ENCODE data around the gene MRPS7.

The MRPS7 gene

DNA sequence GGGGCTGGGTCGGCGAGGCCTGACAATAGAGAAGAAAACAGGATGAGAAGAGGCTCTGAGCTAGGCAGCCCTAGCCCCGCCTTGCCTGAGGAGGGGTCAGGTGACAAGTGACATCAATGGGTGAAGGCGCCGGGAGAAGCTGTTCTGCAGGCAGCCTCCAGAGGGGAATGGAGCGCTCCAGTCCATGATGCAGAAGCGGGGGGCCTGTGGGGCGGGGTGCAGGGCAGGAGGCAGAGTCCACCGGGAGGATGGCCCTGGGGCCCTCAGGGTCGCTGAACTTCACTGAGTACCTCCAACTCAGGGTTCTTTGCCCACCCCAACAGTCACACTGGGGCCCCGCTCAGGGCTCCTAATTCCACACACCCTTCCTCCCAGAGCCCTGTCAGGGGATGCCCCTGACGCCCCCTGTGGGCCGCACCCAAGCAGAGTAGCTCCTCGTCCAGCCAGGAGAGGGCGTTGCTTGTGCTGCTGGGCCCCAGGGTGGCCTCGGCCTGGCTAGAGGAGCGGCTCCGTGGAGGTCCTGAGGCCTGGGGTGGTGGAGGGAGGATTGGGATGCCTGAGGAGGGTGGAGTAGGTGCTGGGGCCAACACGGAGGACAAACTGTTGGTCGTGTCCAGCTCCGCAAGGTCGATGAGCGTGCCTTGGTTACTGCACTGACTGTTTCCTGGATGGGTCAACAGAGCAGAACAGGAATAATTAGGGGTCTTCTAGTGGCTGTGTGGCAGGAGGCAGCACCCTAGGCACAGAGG is 21.1 kb upstream of the MRPS7 start:
- Histone ChIP-seq H3K4me3 (no peak overlapping the region), H3K36me3 (peaks cover 86 to 100% (median 96%) of the 10 kb centered on the region in 3 donors), H3K27ac (no peak overlapping the region), H3K4me1 (no peaks in the 10 kb centered on the region), H3K27me3 (no peaks in the 10 kb centered on the region), H3K9me3 (no peaks in the 10 kb centered on the region)
- TF ChIP-seq CTCF (IDR thresholded peaks at IDR 0.05), result no peak
- intact Hi-C loops (cut with DNase I; ENCODE audit: low total_unique reads), result no loop called here
- DNase-seq, result no peak

DNA sequence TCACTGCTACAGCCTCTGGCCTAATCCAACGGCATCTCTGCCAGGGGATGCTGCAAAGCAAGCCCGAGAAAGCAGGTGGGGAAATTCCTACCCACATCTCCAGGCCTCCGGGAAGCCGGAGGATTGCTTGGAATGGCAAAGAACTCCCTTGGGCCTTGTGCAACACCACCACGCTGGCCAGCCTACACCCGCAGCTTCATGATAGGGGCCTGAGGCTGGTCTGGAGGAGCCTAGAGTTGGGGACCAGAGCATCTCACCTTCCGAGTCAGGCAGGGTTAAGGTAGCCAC is 20.6 kb upstream of the MRPS7 start:
- Histone ChIP-seq H3K9me3 (no peaks in the 10 kb centered on the region), H3K4me3 (no peak overlapping the region), H3K36me3 (peaks cover 86 to 100% (median 96%) of the 10 kb centered on the region in 3 donors), H3K27me3 (no peaks in the 10 kb centered on the region), H3K4me1 (peaks cover 0 to 1% (median 0%) of the 10 kb centered on the region in 4 donors), H3K27ac (no peak overlapping the region)
- no peak for TF ChIP-seq CTCF (IDR thresholded peaks at IDR 0.05)
- intact Hi-C loops (cut with DNase I; ENCODE audit: low total_unique reads), result no loop called here
- DNase-seq, result no peak

- TF ChIP-seq CTCF (IDR thresholded peaks at IDR 0.05), result no peak
- intact Hi-C loops (cut with DNase I; ENCODE audit: low total_unique reads), result no loop called here
- Histone ChIP-seq H3K36me3 (peaks cover 86 to 100% (median 96%) of the 10 kb centered on the region in 3 donors), H3K4me3 (no peak overlapping the region), H3K4me1 (peaks cover 0 to 4% (median 0%) of the 10 kb centered on the region in 4 donors), H3K9me3 (no peaks in the 10 kb centered on the region), H3K27ac (no peak overlapping the region), H3K27me3 (no peaks in the 10 kb centered on the region)
- DNase-seq, result no peak
These were observed 20.2 kb upstream of the MRPS7 start for GRCh38 chr17:75241502-75241901.

- Histone ChIP-seq H3K27me3 (no peaks in the 10 kb centered on the region), H3K27ac (no peak overlapping the region), H3K36me3 (peaks cover 82 to 96% (median 93%) of the 10 kb centered on the region in 3 donors), H3K4me3 (no peak overlapping the region), H3K4me1 (peaks cover 0 to 4% (median 0%) of the 10 kb centered on the region in 4 donors), H3K9me3 (no peaks in the 10 kb centered on the region)
- no peak for TF ChIP-seq CTCF (IDR thresholded peaks at IDR 0.05)
- DNase-seq, result no peak
- intact Hi-C loops (cut with DNase I; ENCODE audit: low total_unique reads), result no loop called here
These were observed 19.7 kb upstream of the MRPS7 start for GRCh38 chr17:75241996-75242460.

GRCh38 chr17:75242461-75243042 is 19.1 kb upstream of the MRPS7 start:
- peaks cover 76 to 91% (median 87%) of the 10 kb centered on the region in 3 donors for H3K36me3 ChIP-seq

More at GRCh38 chr17:75242461-75243042, 19.1 kb upstream of the MRPS7 start:
- intact Hi-C loops (cut with DNase I; ENCODE audit: low total_unique reads), result no loop called here
- no peak overlapping the region for H3K4me3 ChIP-seq
- peaks cover 0 to 4% (median 0%) of the 10 kb centered on the region in 4 donors for H3K4me1 ChIP-seq
- no peak for TF ChIP-seq CTCF (IDR thresholded peaks at IDR 0.05)
- DNase-seq, result no peak
- H3K27ac ChIP-seq, result no peak overlapping the region
- H3K9me3 ChIP-seq, result no peaks in the 10 kb centered on the region
- no peaks in the 10 kb centered on the region for H3K27me3 ChIP-seq

Data from tibial artery (tissue), 4 donors.